PC-3 (cell line): ENCODE results near the gene UBE2L6. TPM values are rescaled to one million over a fixed set of nuclear protein-coding genes. Genes with fewer than 3 reads are reported as not detected.

Experiments used
- ATAC-seq: fragments of 200-7000 bp; cut with Tn5 transposase; 2 replicates; pipeline ENCODE4 v1.9.1; 2020; ENCODE audit warnings: mild to moderate bottlenecking, moderate library complexity
- BruUV-seq: library from RNA; stranded (reverse); fragments of 400-500 nt; replicated peaks from 2 replicates; lab custom pipeline; 2021; lab: Mats Ljungman, UMichigan
- CTCF ChIA-PET: fragments of 300-600 bp; sonication (Branson Sonifier 250); formaldehyde crosslinking; loops from one replicate; lab custom pipeline; 2022; ENCODE audit warnings: antibody characterized with exemption; lab: Charles Lee
- POLR2A ChIA-PET: fragments of 300-600 bp; sonication (Branson Sonifier 250); formaldehyde crosslinking; loops from one replicate; lab custom pipeline; 2022; ENCODE audit warnings: antibody characterized with exemption; ENCODE audit not compliant: unreplicated experiment; lab: Charles Lee
- DNase-seq: peaks from one replicate; pipeline ENCODE4 v3.0.0-alpha.2; 2015
- H2AFZ ChIP-seq: fragments of 300-600 bp; sonication (generic); 2 replicates; pipeline ENCODE4 v1.6.0; 2016; ENCODE audit warnings: antibody characterized with exemption, low read length
- H3F3A ChIP-seq: fragments of 300-600 bp; sonication (generic); one replicate; pipeline ENCODE4 v1.6.0; 2017; ENCODE audit warnings: antibody characterized with exemption, low read length, control low read depth, mild to moderate bottlenecking; ENCODE audit not compliant: unreplicated experiment
- H3K27ac ChIP-seq: fragments of 300-600 bp; sonication (generic); 2 replicates; pipeline ENCODE4 v1.5.1; 2016; ENCODE audit warnings: mild to moderate bottlenecking, low read length
- H3K27me3 ChIP-seq: fragments of 300-600 bp; sonication (generic); 2 replicates; pipeline ENCODE4 v1.6.1; 2016; ENCODE audit warnings: low read length, mixed read lengths
- H3K36me3 ChIP-seq: fragments of 300-600 bp; sonication (generic); 2 replicates; pipeline ENCODE4 v1.6.1; 2016; ENCODE audit warnings: low read depth, mixed run types, low read length, mixed read lengths
- H3K4me1 ChIP-seq: fragments of 300-600 bp; sonication (generic); 2 replicates; pipeline ENCODE4 v1.5.1; 2016; ENCODE audit warnings: low read length; ENCODE audit not compliant: insufficient read depth
- H3K4me2 ChIP-seq: fragments of 300-600 bp; sonication (generic); 2 replicates; pipeline ENCODE4 v1.6.0; 2016; ENCODE audit warnings: low read length
- H3K4me3 ChIP-seq: fragments of 300-600 bp; sonication (generic); 2 replicates; pipeline ENCODE4 v1.5.1; 2016; ENCODE audit warnings: mild to moderate bottlenecking, low read length, mixed read lengths
- H3K79me2 ChIP-seq: fragments of 300-600 bp; sonication (generic); 2 replicates; pipeline ENCODE4 v1.6.1; 2017; ENCODE audit warnings: low read length, mixed read lengths
- H3K9ac ChIP-seq: fragments of 300-600 bp; sonication (generic); 2 replicates; pipeline ENCODE4 v1.6.0; 2016; ENCODE audit warnings: mild to moderate bottlenecking, low read length
- H3K9me2 ChIP-seq: fragments of 300-600 bp; sonication (generic); replicated peaks from 2 replicates; pipeline ENCODE4 v1.6.1; 2016; ENCODE audit warnings: mixed run types, low read length, mixed read lengths
- H3K9me3 ChIP-seq: fragments of 300-600 bp; sonication (generic); 2 replicates; pipeline ENCODE4 v1.6.1; 2016; ENCODE audit warnings: low read length, mixed read lengths
- H4K20me1 ChIP-seq: fragments of 300-600 bp; sonication (generic); 2 replicates; pipeline ENCODE4 v1.6.1; 2016; ENCODE audit warnings: low read length, mixed read lengths
- EZH2 ChIP-seq: fragments of 300-600 bp; sonication (generic); IDR thresholded peaks from one replicate; pipeline ENCODE4 v1.6.1; 2017; ENCODE audit warnings: antibody characterized with exemption, mild to moderate bottlenecking, low read length; ENCODE audit not compliant: unreplicated experiment
- EZH2phosphoT487 ChIP-seq: fragments of 300-600 bp; sonication (generic); IDR thresholded peaks from 2 replicates; pipeline ENCODE4 v1.6.1; 2018; ENCODE audit warnings: mild to moderate bottlenecking, antibody characterized with exemption, low read length, borderline replicate concordance
- intact Hi-C: fragments of 100-400 bp; cut with micrococcal nuclease; formaldehyde crosslinking; loops from 2 replicates; pipeline ENCODE4 v1.9.0; 2023
- total RNA-seq: library from RNA; depleted of rRNA; stranded (reverse); fragments of >200 nt; gene quantifications from 2 replicates; pipeline ENCODE4 v1.2.3, GENCODE V29; 2014
- TF ChIP-seq, protein P1 (sequence below): fragments of 300-600 bp; sonication (generic); conservative IDR thresholded peaks from 2 replicates; pipeline ENCODE4 v1.5.1; 2017; ENCODE audit warnings: antibody characterized with exemption, low read depth, mild to moderate bottlenecking, low read length

Gene UBE2L6
- total RNA-seq, 1 experiment from 2014 or later = 16.5 TPM

DNA sequence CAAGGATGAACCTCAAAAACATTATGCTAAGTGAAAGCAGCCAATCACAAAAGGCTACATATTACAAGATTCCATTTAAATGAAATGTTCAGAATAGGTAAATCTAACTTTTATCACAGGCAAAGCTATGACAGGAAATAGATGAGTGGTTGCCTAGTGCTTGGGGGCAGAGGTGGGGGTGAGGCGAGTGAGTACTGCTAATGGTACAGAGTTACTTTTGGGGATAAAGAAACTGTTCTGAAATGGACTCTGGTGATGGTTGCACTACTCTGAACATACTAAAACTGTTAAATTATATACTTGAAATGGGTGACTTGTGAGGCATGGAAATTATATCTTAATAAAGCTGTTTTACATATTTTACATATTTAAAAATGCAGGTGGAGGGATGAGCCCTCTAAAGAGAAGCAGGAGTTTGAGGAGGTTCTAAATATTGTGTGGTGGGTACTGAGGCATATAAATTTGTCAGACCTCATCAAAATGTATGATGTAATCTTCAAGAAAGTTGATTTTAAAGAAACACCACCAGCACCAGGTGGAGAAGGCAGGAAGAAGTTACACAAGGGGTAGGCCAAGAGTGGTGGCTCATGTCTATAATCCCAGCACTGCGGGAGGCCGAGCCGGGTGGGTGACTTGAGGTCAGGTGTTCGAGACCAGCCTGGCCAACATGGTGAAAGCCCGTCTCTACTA is 55.6 kb downstream of the UBE2L6 start:
- H4K20me1 ChIP-seq = no peaks in the 10 kb centered on the region
- no peak overlapping the region for H3K27ac ChIP-seq
- no peaks in the 10 kb centered on the region for H3K36me3 ChIP-seq
- H3K79me2 ChIP-seq = no peaks in the 10 kb centered on the region
- no peak for ATAC-seq
- no peak for TF ChIP-seq EZH2
- no peak for TF ChIP-seq EZH2phosphoT487
- TF ChIP-seq, protein P1, sequence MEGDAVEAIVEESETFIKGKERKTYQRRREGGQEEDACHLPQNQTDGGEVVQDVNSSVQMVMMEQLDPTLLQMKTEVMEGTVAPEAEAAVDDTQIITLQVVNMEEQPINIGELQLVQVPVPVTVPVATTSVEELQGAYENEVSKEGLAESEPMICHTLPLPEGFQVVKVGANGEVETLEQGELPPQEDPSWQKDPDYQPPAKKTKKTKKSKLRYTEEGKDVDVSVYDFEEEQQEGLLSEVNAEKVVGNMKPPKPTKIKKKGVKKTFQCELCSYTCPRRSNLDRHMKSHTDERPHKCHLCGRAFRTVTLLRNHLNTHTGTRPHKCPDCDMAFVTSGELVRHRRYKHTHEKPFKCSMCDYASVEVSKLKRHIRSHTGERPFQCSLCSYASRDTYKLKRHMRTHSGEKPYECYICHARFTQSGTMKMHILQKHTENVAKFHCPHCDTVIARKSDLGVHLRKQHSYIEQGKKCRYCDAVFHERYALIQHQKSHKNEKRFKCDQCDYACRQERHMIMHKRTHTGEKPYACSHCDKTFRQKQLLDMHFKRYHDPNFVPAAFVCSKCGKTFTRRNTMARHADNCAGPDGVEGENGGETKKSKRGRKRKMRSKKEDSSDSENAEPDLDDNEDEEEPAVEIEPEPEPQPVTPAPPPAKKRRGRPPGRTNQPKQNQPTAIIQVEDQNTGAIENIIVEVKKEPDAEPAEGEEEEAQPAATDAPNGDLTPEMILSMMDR = no peak
- no peak overlapping the region for H3K4me2 ChIP-seq
- no TSS peak for BruUV-seq
- DNase-seq = no peak
- no peaks in the 10 kb centered on the region for H3K9me3 ChIP-seq
- intact Hi-C loops = no loop called here
- POLR2A ChIA-PET = no interaction called here
- H3K9ac ChIP-seq = no peak overlapping the region
- no peak overlapping the region for H2AFZ ChIP-seq
- no peaks in the 10 kb centered on the region for H3F3A ChIP-seq
- H3K4me3 ChIP-seq = no peak overlapping the region
- no peaks in the 10 kb centered on the region for H3K9me2 ChIP-seq
- CTCF ChIA-PET = no interaction called here
- H3K27me3 ChIP-seq = no peaks in the 10 kb centered on the region
- peaks cover 9% of the 10 kb centered on the region for H3K4me1 ChIP-seq

DNA sequence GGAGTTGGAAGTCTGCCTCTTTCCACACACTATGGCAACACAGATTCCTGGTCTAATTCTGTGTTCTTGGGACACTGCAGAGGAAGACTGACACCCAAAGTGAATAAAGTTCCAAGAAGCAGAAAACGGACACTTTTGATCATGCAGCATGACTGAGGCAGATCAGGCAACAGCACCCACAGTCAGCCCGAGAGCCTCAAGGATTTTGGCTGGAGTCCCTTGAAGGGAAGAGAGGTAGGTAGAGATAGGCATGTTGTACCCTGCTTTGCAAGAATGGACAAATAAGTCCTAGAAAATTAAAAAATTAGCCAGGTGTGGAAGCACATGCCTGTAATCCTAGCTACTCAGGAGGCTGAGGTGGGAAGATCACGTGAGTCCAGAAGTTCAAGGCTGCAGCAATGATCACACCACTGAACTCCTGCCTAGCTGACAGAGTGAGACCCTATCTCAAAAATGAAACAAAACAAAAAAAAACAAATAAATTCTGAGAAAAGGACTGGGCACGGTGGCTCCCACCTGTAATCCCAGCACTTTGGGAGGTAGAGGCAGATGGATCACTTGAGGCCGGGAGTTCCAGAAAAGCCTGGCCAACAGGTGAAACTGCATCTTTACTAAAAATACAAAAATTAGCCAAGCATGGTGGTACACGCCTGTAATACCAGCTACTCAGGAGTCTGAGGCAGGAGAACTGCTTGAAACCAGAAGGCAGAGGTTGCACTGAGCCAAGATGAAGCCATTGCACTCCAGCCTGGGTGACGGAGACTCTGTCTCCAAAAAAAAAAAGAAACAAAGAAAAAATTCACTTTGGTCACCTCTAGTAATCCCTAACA is 58.9 kb downstream of the UBE2L6 start:
- no peak overlapping the region for H3K4me3 ChIP-seq
- TF ChIP-seq, protein P1 = no peak
- no peak for TF ChIP-seq EZH2phosphoT487
- no peak for TF ChIP-seq EZH2
- intact Hi-C loops = no loop called here
- H3K27ac ChIP-seq = no peak overlapping the region
- no peaks in the 10 kb centered on the region for H3K36me3 ChIP-seq
- CTCF ChIA-PET = no interaction called here
- H3K9ac ChIP-seq = no peak overlapping the region
- ATAC-seq = no peak
- no peaks in the 10 kb centered on the region for H4K20me1 ChIP-seq
- H3K9me2 ChIP-seq = no peaks in the 10 kb centered on the region
- no peaks in the 10 kb centered on the region for H3K79me2 ChIP-seq
- no peak for DNase-seq
- POLR2A ChIA-PET = no interaction called here
- no TSS peak for BruUV-seq
- no peaks in the 10 kb centered on the region for H3K4me1 ChIP-seq
- no peaks in the 10 kb centered on the region for H3K27me3 ChIP-seq
- no peak overlapping the region for H3K4me2 ChIP-seq
- H3F3A ChIP-seq = no peaks in the 10 kb centered on the region
- H3K9me3 ChIP-seq = no peaks in the 10 kb centered on the region
- H2AFZ ChIP-seq = no peak overlapping the region

DNA sequence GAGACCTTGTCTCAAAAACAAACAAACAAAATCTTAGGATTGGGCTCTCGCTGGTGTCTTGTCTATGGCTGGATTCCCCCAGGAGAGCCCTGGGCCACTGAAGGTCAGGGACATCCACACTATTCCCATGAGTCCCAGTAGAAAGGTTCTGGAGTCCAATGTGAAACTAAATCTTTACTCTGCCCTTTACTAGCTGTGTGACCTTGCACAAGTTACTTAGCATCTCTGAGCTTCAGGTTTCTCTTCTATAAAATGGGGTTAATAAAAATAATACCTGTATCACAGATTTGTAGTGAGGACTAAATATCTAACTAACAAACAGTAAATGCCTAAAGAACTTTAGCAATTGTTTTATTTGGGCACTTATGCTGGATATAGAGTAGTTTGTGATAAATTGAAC is 61.0 kb downstream of the UBE2L6 start:
- no peaks in the 10 kb centered on the region for H3K27me3 ChIP-seq
- H3K4me3 ChIP-seq = no peak overlapping the region
- H3K27ac ChIP-seq = no peak overlapping the region
- no peak overlapping the region for H3K4me2 ChIP-seq
- no peaks in the 10 kb centered on the region for H3F3A ChIP-seq
- DNase-seq (no peak), ATAC-seq (no peak)
- no peaks in the 10 kb centered on the region for H4K20me1 ChIP-seq
- no peaks in the 10 kb centered on the region for H3K79me2 ChIP-seq
- TF ChIP-seq, protein P1 = no peak
- TF ChIP-seq EZH2phosphoT487 (no peak), EZH2 (no peak)
- no peaks in the 10 kb centered on the region for H3K9me2 ChIP-seq
- no peaks in the 10 kb centered on the region for H3K9me3 ChIP-seq
- peaks cover 9% of the 10 kb centered on the region; the same call in 1 of the 2 replicates for H3K4me1 ChIP-seq
- intact Hi-C loops = no loop called here
- ChIA-PET CTCF (no interaction called here), POLR2A (no interaction called here)
- H3K9ac ChIP-seq = no peak overlapping the region
- H2AFZ ChIP-seq = no peak overlapping the region
- H3K36me3 ChIP-seq = no peaks in the 10 kb centered on the region
- BruUV-seq = no TSS peak
